Right cardiac atrium (tissue), 5 donors: ENCODE results near the gene ARMH3. TPM values are rescaled to one million over a fixed set of nuclear protein-coding genes. Genes with fewer than 3 reads are reported as not detected.

Source experiments
- ATAC-seq, 2 donors: fragments of 200-7000 bp; cut with Tn5 transposase; one replicate each; pipeline versions ENCODE4 v1.8.0 to v1.9.1; 2020; ENCODE audit warnings: moderate library complexity in 2 of 2, mild to moderate bottlenecking in 1 of 2
- DNase-seq, 3 donors: peaks; one replicate each; pipeline ENCODE4 v3.0.0-alpha.2; 2020
- H3K27ac ChIP-seq: one replicate; pipeline ENCODE4 v1.5.1; 2013; ENCODE audit warnings: mild to moderate bottlenecking, low read length, control low read depth, moderate library complexity
- H3K27me3 ChIP-seq: one replicate; pipeline ENCODE4 v1.6.1; 2013; ENCODE audit not compliant: control insufficient read depth, insufficient read depth
- H3K4me1 ChIP-seq: one replicate; pipeline ENCODE4 v1.6.1; 2013; ENCODE audit warnings: low read length; ENCODE audit not compliant: control insufficient read depth, insufficient read depth
- H3K4me3 ChIP-seq: one replicate; pipeline ENCODE4 v1.5.1; 2013; ENCODE audit warnings: low read length, control low read depth
- H3K9me3 ChIP-seq: one replicate; pipeline ENCODE4 v1.6.1; 2013; ENCODE audit warnings: low read length; ENCODE audit not compliant: control insufficient read depth
- WGBS: extraction: QIAGEN DNeasy Blood & Tissue Kit; methylation state at CpG from one replicate; pipeline ENCODE4 v1.1.7; 2013; 5-methylcytosine and 5-hydroxymethylcytosine counted together
- intact Hi-C, 4 donors: fragments of 100-400 bp; cut with DNase I; formaldehyde crosslinking; loops; one replicate each; pipeline versions ENCODE4 v1.11.0 to v1.14.0; 2022 to 2023
- long read RNA-seq, 4 donors: library from polyadenylated mRNA; unstranded; transcript quantifications; one replicate each; pipeline ENCODE4 v2.0.0, GENCODE V29; 2020 to 2021
- polyA plus RNA-seq: library from polyadenylated mRNA; stranded (reverse); fragments of 200-250 nt; gene quantifications from one replicate; pipeline ENCODE4 v1.2.3, GENCODE V29; 2013
- total RNA-seq, 4 donors: library from RNA; stranded (reverse); fragmentation: NEBNext Ultra II Directional; extraction: Animal tissue kit (Norgen Biotek cat#: 25700); gene quantifications; one replicate each; pipeline ENCODE4 v1.2.1, GENCODE V29; 2021
- donor health status: healthy with polysubstance abuse.
- donor health status: DM: no; HTN: yes; CAD: no.
- donor health status: DM: no; HTN: no; CAD: no.
- donor health status: DM: no; HTN: yes; CAD: no; lungs with severe emphysema.
- donor health status: DM: yes; HTN: yes; CAD: no.

Gene ARMH3, protein sequence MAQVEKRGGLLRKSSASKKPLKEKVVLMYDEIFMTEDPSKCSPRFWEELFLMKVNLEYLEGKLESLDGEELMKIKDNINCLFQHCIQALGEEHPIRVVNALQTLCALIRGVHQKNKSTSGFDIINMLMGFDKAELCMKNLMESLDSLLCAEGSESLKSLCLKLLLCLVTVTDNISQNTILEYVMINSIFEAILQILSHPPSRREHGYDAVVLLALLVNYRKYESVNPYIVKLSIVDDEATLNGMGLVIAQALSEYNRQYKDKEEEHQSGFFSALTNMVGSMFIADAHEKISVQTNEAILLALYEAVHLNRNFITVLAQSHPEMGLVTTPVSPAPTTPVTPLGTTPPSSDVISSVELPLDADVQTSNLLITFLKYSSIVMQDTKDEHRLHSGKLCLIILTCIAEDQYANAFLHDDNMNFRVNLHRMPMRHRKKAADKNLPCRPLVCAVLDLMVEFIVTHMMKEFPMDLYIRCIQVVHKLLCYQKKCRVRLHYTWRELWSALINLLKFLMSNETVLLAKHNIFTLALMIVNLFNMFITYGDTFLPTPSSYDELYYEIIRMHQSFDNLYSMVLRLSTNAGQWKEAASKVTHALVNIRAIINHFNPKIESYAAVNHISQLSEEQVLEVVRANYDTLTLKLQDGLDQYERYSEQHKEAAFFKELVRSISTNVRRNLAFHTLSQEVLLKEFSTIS
- total RNA-seq = 10 to 100 TPM; 43.2 to 87.3 (median 53.7) TPM
- 38.1 TPM for polyA plus RNA-seq
- long read RNA-seq, donor 1, full-length matches to known transcripts = 10 of 88 reads
- long read RNA-seq, donor 1, partial matches to known transcripts = 62 of 88 reads
- long read RNA-seq, donor 1, other reads (novel, unspliced or antisense) = 16 of 88 reads
- long read RNA-seq, donor 2, full-length matches to known transcripts = 9 of 49 reads
- long read RNA-seq, donor 2, partial matches to known transcripts = 21 of 49 reads
- long read RNA-seq, donor 2, other reads (novel, unspliced or antisense) = 19 of 49 reads
- long read RNA-seq, donor 3, full-length matches to known transcripts = 8 of 222 reads
- long read RNA-seq, donor 3, partial matches to known transcripts = 141 of 222 reads
- long read RNA-seq, donor 3, other reads (novel, unspliced or antisense) = 73 of 222 reads
- long read RNA-seq, donor 4, full-length matches to known transcripts = 6 of 92 reads
- long read RNA-seq, donor 4, partial matches to known transcripts = 58 of 92 reads
- long read RNA-seq, donor 4, other reads (novel, unspliced or antisense) = 28 of 92 reads

DNA sequence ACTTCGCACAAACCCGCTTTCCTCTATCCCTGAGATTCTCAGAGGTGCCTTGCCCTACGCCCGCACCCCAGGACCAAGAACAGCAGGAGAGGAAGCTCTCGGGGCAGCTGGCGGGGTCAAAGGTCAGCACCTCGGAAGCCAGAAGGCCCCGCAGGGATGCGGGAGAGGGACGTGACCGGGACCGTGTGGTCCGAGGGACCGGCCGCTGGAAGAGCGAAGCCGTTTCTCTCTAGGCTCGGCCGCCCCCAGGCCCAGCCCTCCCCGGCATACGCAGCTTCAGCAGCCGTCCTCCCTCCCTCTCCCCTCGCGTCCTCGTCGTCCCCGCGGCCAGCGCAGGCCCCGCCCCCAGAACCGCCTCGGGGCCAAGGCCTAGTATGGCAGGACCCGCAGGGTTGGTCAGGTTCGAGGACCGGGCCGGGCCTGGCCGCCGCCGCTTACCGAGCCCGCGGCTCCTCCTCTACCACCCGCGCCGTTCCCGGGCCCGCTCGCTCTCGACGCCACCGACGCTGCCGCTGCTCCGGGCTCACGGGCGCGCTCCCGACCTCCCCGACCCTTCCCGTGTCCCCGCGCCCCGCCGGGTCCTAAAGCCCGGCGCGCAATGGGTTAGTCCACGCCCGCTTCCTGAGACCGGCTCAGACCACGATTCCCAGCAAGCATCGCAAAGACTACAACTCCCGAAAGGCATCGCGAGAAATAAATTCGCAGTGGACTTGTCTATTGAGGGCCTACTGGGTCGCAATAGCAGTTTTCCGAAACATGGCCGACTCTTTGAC is at the start of gene ARMH3:
Gene ARMH3, minus strand, starts transcription at position 527 of the 773 bp plus-strand sequence. CDS start 16,059 bp downstream, outside the sequence.
- intact Hi-C loops = no loop called here
- H3K9me3 ChIP-seq = no peaks in the 10 kb centered on the region
- no peaks in the 10 kb centered on the region for H3K27me3 ChIP-seq
- no peaks in the 10 kb centered on the region for H3K4me1 ChIP-seq
- DNase-seq (peak; percentile 94 to 97 (median 96)), ATAC-seq (peak; percentile 98 to 99)
- WGBS = under 1% methylated on average over 79 of the region's 79 CpGs
- peak within 1 kb of the TSS; percentile 93 for H3K27ac ChIP-seq
- H3K4me3 ChIP-seq = peak within 1 kb of the TSS; percentile 82

DNA sequence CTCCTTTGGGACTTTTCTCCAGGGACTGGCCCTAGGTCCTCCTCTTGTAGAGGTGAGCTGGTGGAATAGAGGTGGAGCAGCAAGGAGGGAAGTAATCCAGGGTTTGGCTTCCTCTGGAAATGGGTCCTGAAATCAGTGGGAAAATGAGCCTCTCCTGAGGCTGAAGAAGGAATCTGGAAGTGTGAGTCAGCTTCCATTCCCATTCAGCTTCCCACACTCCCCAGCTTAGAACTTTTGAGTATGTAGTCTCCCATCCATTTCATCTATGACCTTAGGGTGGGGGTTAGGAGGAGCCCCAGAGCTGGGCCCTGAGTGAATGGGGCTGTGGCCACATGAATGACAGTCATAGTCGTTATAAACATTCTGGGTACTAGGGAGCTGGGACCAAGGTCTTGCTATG is 46.4 kb upstream of the ARMH3 start:
- no peaks in the 10 kb centered on the region for H3K27me3 ChIP-seq
- intact Hi-C loops = no loop called here
- H3K27ac ChIP-seq = no peak overlapping the region

DNA sequence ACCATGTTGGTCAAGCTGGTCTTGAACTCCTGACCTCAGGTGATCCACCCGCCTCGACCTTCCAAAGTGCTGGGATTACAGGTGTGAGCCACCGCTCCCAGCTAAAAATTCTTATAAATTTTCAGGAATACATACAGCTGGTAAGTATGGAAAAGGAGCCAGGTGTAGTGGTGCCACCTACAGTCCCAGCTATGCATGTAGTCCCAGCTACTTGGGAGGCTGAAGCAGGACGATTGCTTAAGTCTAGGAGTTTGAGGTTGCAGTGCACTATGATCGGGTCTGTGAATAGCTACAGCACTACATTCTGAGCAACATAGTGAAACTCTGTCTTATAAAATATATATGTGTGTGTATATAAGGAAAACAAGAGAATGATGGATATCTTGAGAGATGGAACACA is 45.2 kb upstream of the ARMH3 start:
- no peaks in the 10 kb centered on the region for H3K27me3 ChIP-seq
- intact Hi-C loops = no loop called here

More for the DNA sequence above, 46.4 kb upstream of the ARMH3 start:
- DNase-seq (no peak), ATAC-seq (no peak)
- Histone ChIP-seq H3K9me3 (no peaks in the 10 kb centered on the region), H3K4me3 (no peak overlapping the region), H3K4me1 (no peaks in the 10 kb centered on the region)
- 77% methylated on average over 1 of the region's 1 CpG for WGBS

DNA sequence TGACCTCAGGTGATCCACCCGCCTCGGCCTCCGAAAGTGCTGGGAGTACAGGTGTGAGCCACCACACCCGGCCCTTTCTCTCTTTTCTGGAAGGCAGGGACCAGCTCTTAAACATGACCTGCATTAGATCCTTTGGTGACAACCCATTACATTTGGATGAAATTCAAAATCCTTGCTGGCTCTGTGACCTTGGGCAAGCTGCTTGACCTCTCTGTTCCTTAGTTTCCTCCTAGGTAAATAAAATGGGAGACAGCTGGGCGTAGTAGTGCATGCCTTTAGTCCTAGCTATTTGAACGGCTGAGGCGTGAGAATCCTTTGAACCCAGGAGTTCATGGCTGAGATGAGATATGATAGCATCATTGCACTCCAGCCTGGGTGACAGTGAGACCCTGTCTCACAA is 40.5 kb upstream of the ARMH3 start:
- no peak for ATAC-seq
- 95% methylated on average over 7 of the region's 7 CpGs for WGBS

More for the DNA sequence above, 45.2 kb upstream of the ARMH3 start:
- WGBS = 89% methylated on average over 5 of the region's 5 CpGs
- Histone ChIP-seq H3K27ac (no peak overlapping the region), H3K4me1 (no peaks in the 10 kb centered on the region), H3K9me3 (no peaks in the 10 kb centered on the region), H3K4me3 (no peak overlapping the region)
- no peak for DNase-seq
- no peak for ATAC-seq

DNA sequence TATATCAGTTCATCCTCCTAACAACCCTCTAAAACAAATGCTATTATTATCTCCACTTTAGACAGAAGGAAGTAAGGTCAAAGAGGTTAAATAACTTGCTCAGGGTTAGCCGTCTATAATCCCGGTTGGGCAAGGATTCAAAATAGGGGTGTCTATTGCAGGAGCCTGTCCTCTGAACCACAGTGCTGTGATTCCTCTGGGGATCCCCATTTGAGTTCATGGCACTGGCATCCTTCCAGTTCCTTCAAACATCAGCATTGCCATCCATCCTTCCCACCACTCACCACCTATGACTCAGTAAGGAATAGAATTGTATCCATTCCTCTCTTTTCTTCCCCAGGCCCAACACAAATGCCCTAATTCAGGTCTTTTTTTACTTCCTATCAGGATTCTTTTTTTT is 34.8 kb upstream of the ARMH3 start:
- DNase-seq = no peak
- intact Hi-C loops = no loop called here
- ATAC-seq = peak in 1 of 2 donors; percentile 36
- no peaks in the 10 kb centered on the region for H3K27me3 ChIP-seq
- H3K4me1 ChIP-seq = no peaks in the 10 kb centered on the region
- no peak overlapping the region for H3K27ac ChIP-seq
- no peak overlapping the region for H3K4me3 ChIP-seq
- 21% methylated on average over 2 of the region's 2 CpGs for WGBS
- H3K9me3 ChIP-seq = no peaks in the 10 kb centered on the region

More for the DNA sequence above, 40.5 kb upstream of the ARMH3 start:
- DNase-seq = no peak
- Histone ChIP-seq H3K9me3 (no peaks in the 10 kb centered on the region), H3K4me3 (no peak overlapping the region), H3K4me1 (no peaks in the 10 kb centered on the region), H3K27me3 (no peaks in the 10 kb centered on the region), H3K27ac (no peak overlapping the region)
- intact Hi-C loops = no loop called here

DNA sequence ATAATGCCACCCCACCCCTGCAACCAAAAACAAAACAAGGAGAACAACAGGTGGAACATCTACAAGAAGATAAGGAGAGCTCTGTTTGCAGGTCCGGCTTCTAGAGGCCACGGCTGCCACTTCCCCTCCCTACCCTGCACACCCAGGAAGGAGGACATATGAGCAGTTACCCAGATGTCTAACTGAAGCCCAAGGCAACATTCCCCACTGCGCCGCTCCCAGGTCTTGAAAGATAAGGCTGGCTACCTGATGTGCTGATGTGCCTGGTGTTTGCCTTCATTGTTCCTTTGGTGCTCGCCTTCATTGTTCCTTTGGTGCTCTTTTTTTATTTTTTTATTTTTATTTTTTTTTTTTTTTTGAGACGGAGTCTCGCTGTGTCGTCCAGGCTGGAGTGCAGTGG is 30.2 kb upstream of the ARMH3 start:
- H3K27me3 ChIP-seq = no peaks in the 10 kb centered on the region
- ATAC-seq (no peak), DNase-seq (no peak)
- no peak overlapping the region for H3K27ac ChIP-seq
- no peaks in the 10 kb centered on the region for H3K9me3 ChIP-seq
- no peaks in the 10 kb centered on the region for H3K4me1 ChIP-seq
- no peak overlapping the region for H3K4me3 ChIP-seq
- intact Hi-C loops = no loop called here
- WGBS = 94% methylated on average over 8 of the region's 8 CpGs

DNA sequence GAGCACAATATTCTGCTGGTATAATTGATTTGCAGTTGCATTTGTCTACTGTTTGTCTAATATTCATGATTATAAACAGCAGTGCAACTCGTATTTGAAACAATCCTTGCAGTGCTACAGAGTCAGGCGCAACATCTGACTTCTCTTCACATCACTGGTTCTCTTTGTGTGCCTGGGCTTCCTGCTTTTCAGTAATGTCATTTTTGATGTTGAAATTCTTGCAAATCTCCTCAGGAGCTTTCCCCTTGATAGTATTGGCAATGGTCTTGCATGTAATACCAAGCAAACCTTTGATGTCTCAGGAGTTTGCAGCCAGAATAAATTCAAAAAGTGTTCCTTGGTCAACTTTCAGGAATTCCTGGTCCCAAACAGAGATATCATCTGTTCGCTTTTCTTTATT is 29.4 kb upstream of the ARMH3 start:
- intact Hi-C loops = no loop called here
- Histone ChIP-seq H3K27me3 (no peaks in the 10 kb centered on the region), H3K4me3 (no peak overlapping the region), H3K9me3 (no peaks in the 10 kb centered on the region), H3K4me1 (no peaks in the 10 kb centered on the region), H3K27ac (no peak overlapping the region)
- no peak for DNase-seq
- ATAC-seq = no peak
- WGBS = 90% methylated on average over 3 of the region's 3 CpGs

DNA sequence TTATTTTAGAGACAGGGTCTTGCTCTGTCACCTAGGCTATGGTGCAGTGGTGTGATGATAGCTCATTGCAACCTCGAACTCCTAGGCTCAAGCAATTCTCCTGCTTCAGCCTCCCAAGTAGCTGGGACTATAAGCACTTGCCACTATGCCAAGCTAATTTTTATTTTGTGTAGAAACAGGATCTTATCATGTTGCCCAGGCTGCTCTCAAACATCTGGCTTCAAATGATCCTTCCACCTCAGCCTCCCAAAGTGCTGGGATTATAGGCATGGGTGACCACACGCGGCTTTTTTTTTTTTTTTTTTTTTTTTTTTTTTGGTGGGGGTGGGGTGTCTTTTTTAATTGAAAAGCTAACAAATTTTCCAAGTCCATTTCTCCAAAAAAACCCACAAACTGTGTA is 27.6 kb upstream of the ARMH3 start:
- ATAC-seq (no peak), DNase-seq (no peak)
- WGBS = 90% methylated on average over 3 of the region's 3 CpGs
- Histone ChIP-seq H3K4me1 (no peaks in the 10 kb centered on the region), H3K9me3 (no peaks in the 10 kb centered on the region), H3K27me3 (no peaks in the 10 kb centered on the region), H3K27ac (no peak overlapping the region), H3K4me3 (no peak overlapping the region)
- intact Hi-C loops = no loop called here

DNA sequence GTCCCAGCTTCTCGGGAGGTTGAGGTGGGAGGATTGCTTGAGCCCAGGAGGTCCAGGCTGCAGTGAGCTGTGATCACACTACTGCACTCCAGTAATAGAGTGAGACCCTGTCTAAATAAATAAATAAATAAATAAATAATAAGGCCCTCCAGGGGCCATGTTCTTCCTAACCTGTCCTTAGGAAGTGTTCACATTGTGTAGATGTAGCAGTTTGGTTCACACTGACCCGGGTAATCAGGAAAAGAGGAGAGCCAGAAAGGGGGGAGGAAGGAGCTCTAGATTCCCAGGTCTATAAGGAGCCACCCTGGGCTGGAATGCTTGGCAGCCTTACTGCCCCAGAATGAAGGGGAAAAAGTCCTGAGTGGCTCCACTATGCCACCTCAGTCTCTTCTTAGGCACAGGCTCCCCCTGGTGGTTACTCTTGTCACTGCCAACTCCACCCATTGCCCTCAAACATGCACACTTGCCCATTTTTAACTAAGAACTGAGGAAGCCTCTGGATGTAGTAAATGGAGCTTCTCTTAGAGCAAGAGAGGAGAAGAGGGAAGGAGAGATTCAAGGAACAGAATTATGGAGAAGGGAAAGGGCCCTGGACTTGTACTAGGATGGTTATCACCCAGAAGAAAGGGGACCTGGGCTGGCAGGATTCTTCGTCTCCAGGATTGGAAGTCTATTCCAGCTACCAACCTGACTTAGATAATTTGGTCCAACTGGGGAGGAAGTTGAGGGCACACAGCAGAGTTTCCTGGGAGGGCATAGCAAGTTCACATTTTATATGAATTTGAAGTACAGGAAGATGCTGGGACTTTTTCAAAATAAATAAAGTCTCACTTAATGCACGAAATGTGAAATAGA is 16.9 kb upstream of the ARMH3 start:
- no peaks in the 10 kb centered on the region for H3K27me3 ChIP-seq
- peak; percentile 79 to 89 for ATAC-seq
- H3K4me1 ChIP-seq = peaks cover 4% of the 10 kb centered on the region
- H3K9me3 ChIP-seq = no peaks in the 10 kb centered on the region
- peak; percentile 80 to 91 (median 86) for DNase-seq
- H3K27ac ChIP-seq = no peak overlapping the region
- H3K4me3 ChIP-seq = no peak overlapping the region
- intact Hi-C loops = loop anchor here in 1 of 4 donors (10.0 kb wide), 1 partner anchor 858 kb away; no protein-coding TSS in a partner anchor
- WGBS = 83% methylated on average over 4 of the region's 4 CpGs
